IPS-NIHi11 (cell line): ENCODE results near the gene PGLYRP2.

Experiments
- DNase-seq: peaks from one replicate; pipeline ENCODE4 v3.0.0; 2012; ENCODE audit warnings: mixed read lengths, low spot score

The PGLYRP2 gene

GRCh38 chr19:15424692-15425272, 54.5 kb downstream of the PGLYRP2 start:
- DNase-seq: no peak

GRCh38 chr19:15424121-15424520, 55.2 kb downstream of the PGLYRP2 start:
- DNase-seq: no peak

- no peak for DNase-seq
Observed at GRCh38 chr19:15423130-15423529, 56.2 kb downstream of the PGLYRP2 start.

GRCh38 chr19:15422296-15423075, 56.8 kb downstream of the PGLYRP2 start:
- no peak for DNase-seq

- DNase-seq: no peak
Observed at GRCh38 chr19:15421721-15422260, 57.5 kb downstream of the PGLYRP2 start.

GRCh38 chr19:15421136-15421695, 58.1 kb downstream of the PGLYRP2 start:
- DNase-seq: no peak

GRCh38 chr19:15419413-15420025, 59.8 kb downstream of the PGLYRP2 start:
- no peak for DNase-seq
